ENCODE results near the gene ZNF319.

Gene ZNF319

GRCh38 chr16:57960826-57961472 is 39.5 kb downstream of the ZNF319 start:
- Histone ChIP-seq H3K18ac (ENCODE audit: low read length) (no peak overlapping the region), H3K4me3 (ENCODE audit: low read length) (no peak overlapping the region), H3K4me1 (ENCODE audit: control insufficient read depth, low read depth, low read length) (peaks cover 2% of the 10 kb centered on the region), H3K4me2 (ENCODE audit: low read length) (no peak overlapping the region), H3K36me3 (ENCODE audit: control insufficient read depth, insufficient read depth, low read length) (no peaks in the 10 kb centered on the region), H3K79me1 (ENCODE audit: low read length) (no peaks in the 10 kb centered on the region), H3K27ac (ENCODE audit: low read depth, low read length) (no peak overlapping the region), H2AK5ac (ENCODE audit: low read length) (no peak overlapping the region), H3K23ac (ENCODE audit: low read length) (no peak overlapping the region), H3K4ac (ENCODE audit: low read depth, low read length) (no peak overlapping the region), H2BK120ac (ENCODE audit: low read depth, low read length) (no peak overlapping the region), H4K5ac (ENCODE audit: low read length) (no peak overlapping the region), H3K56ac (ENCODE audit: low read length) (no peak overlapping the region), H2BK5ac (ENCODE audit: low read length) (no peak overlapping the region), H3K9ac (ENCODE audit: low read length) (no peak overlapping the region), H2BK15ac (replicated peaks; ENCODE audit: low read depth) (no peak overlapping the region), H3K27me3 (ENCODE audit: insufficient read depth, low read length, poor library complexity) (no peaks in the 10 kb centered on the region), H4K8ac (ENCODE audit: low read depth, low read length) (no peak overlapping the region), H3K79me2 (ENCODE audit: control insufficient read depth, insufficient read depth, low read length) (no peaks in the 10 kb centered on the region)
- no CpG with 5 or more reads among the region's 7 CpGs for WGBS (ENCODE audit: extremely low coverage, insufficient coverage, low lambda C conversion rate)
- no peak for DNase-seq

GRCh38 chr16:57960310-57960709 is 40.2 kb downstream of the ZNF319 start:
- WGBS (ENCODE audit: extremely low coverage, insufficient coverage, low lambda C conversion rate) = no CpG with 5 or more reads among the region's 10 CpGs
- no peaks in the 10 kb centered on the region for H3K27me3 ChIP-seq (ENCODE audit: insufficient read depth, low read length, poor library complexity)
- H3K27ac ChIP-seq (ENCODE audit: low read depth, low read length) = no peak overlapping the region

GRCh38 chr16:57959804-57960203 is 40.7 kb downstream of the ZNF319 start:
- H3K27me3 ChIP-seq (ENCODE audit: insufficient read depth, low read length, poor library complexity) = no peaks in the 10 kb centered on the region
- no peak overlapping the region for H3K27ac ChIP-seq (ENCODE audit: low read depth, low read length)
- no peak overlapping the region for H2BK15ac ChIP-seq (replicated peaks; ENCODE audit: low read depth)
- no peak overlapping the region for H2BK120ac ChIP-seq (ENCODE audit: low read depth, low read length)
- H3K79me1 ChIP-seq (ENCODE audit: low read length) = no peaks in the 10 kb centered on the region
- H3K9ac ChIP-seq (ENCODE audit: low read length) = no peak overlapping the region
- no peak for DNase-seq
- WGBS (ENCODE audit: extremely low coverage, insufficient coverage, low lambda C conversion rate) = no CpG with 5 or more reads among the region's 11 CpGs
- no peak overlapping the region for H3K23ac ChIP-seq (ENCODE audit: low read length)
- H4K8ac ChIP-seq (ENCODE audit: low read depth, low read length) = no peak overlapping the region
- peaks cover 2% of the 10 kb centered on the region for H3K4me1 ChIP-seq (ENCODE audit: control insufficient read depth, low read depth, low read length)
- no peak overlapping the region for H3K4me3 ChIP-seq (ENCODE audit: low read length)
- H3K56ac ChIP-seq (ENCODE audit: low read length) = no peak overlapping the region
- H4K5ac ChIP-seq (ENCODE audit: low read length) = no peak overlapping the region
- no peak overlapping the region for H2AK5ac ChIP-seq (ENCODE audit: low read length)
- no peak overlapping the region for H3K18ac ChIP-seq (ENCODE audit: low read length)
- H3K36me3 ChIP-seq (ENCODE audit: control insufficient read depth, insufficient read depth, low read length) = no peaks in the 10 kb centered on the region
- H3K4ac ChIP-seq (ENCODE audit: low read depth, low read length) = no peak overlapping the region
- no peak overlapping the region for H3K4me2 ChIP-seq (ENCODE audit: low read length)
- no peaks in the 10 kb centered on the region for H3K79me2 ChIP-seq (ENCODE audit: control insufficient read depth, insufficient read depth, low read length)
- no peak overlapping the region for H2BK5ac ChIP-seq (ENCODE audit: low read length)

More at GRCh38 chr16:57960310-57960709, 40.2 kb downstream of the ZNF319 start:
- Histone ChIP-seq H2AK5ac (ENCODE audit: low read length) (no peak overlapping the region), H4K5ac (ENCODE audit: low read length) (no peak overlapping the region), H3K23ac (ENCODE audit: low read length) (no peak overlapping the region), H3K9ac (ENCODE audit: low read length) (no peak overlapping the region), H2BK15ac (replicated peaks; ENCODE audit: low read depth) (no peak overlapping the region), H3K79me1 (ENCODE audit: low read length) (no peaks in the 10 kb centered on the region), H2BK5ac (ENCODE audit: low read length) (no peak overlapping the region), H3K4me1 (ENCODE audit: control insufficient read depth, low read depth, low read length) (peaks cover 2% of the 10 kb centered on the region), H3K4ac (ENCODE audit: low read depth, low read length) (no peak overlapping the region), H3K79me2 (ENCODE audit: control insufficient read depth, insufficient read depth, low read length) (no peaks in the 10 kb centered on the region), H3K4me3 (ENCODE audit: low read length) (no peak overlapping the region), H3K4me2 (ENCODE audit: low read length) (no peak overlapping the region), H3K56ac (ENCODE audit: low read length) (no peak overlapping the region), H4K8ac (ENCODE audit: low read depth, low read length) (no peak overlapping the region), H3K36me3 (ENCODE audit: control insufficient read depth, insufficient read depth, low read length) (no peaks in the 10 kb centered on the region), H2BK120ac (ENCODE audit: low read depth, low read length) (no peak overlapping the region), H3K18ac (ENCODE audit: low read length) (no peak overlapping the region)
- DNase-seq = no peak

- H4K8ac ChIP-seq (ENCODE audit: low read depth, low read length) = no peak overlapping the region
- H4K5ac ChIP-seq (ENCODE audit: low read length) = no peak overlapping the region
- no peaks in the 10 kb centered on the region for H3K79me2 ChIP-seq (ENCODE audit: control insufficient read depth, insufficient read depth, low read length)
- no peak overlapping the region for H3K27ac ChIP-seq (ENCODE audit: low read depth, low read length)
- no peaks in the 10 kb centered on the region for H3K36me3 ChIP-seq (ENCODE audit: control insufficient read depth, insufficient read depth, low read length)
- no peaks in the 10 kb centered on the region for H3K79me1 ChIP-seq (ENCODE audit: low read length)
- H3K4me1 ChIP-seq (ENCODE audit: control insufficient read depth, low read depth, low read length) = peaks cover 2% of the 10 kb centered on the region
- no peak overlapping the region for H3K4me3 ChIP-seq (ENCODE audit: low read length)
- no peak overlapping the region for H2BK5ac ChIP-seq (ENCODE audit: low read length)
- no peak overlapping the region for H2AK5ac ChIP-seq (ENCODE audit: low read length)
- H3K56ac ChIP-seq (ENCODE audit: low read length) = no peak overlapping the region
- DNase-seq = no peak
- H3K4me2 ChIP-seq (ENCODE audit: low read length) = no peak overlapping the region
- no peak overlapping the region for H3K18ac ChIP-seq (ENCODE audit: low read length)
- no CpG with 5 or more reads among the region's 8 CpGs for WGBS (ENCODE audit: extremely low coverage, insufficient coverage, low lambda C conversion rate)
- no peak overlapping the region for H3K4ac ChIP-seq (ENCODE audit: low read depth, low read length)
- H3K9ac ChIP-seq (ENCODE audit: low read length) = no peak overlapping the region
- H3K27me3 ChIP-seq (ENCODE audit: insufficient read depth, low read length, poor library complexity) = no peaks in the 10 kb centered on the region
- H2BK120ac ChIP-seq (ENCODE audit: low read depth, low read length) = no peak overlapping the region
- no peak overlapping the region for H2BK15ac ChIP-seq (replicated peaks; ENCODE audit: low read depth)
- H3K23ac ChIP-seq (ENCODE audit: low read length) = no peak overlapping the region
These were observed 41.4 kb downstream of the ZNF319 start for GRCh38 chr16:57959121-57959520.

- no peak for DNase-seq
- Histone ChIP-seq H3K18ac (ENCODE audit: low read length) (no peak overlapping the region), H3K4me2 (ENCODE audit: low read length) (no peak overlapping the region), H3K4ac (ENCODE audit: low read depth, low read length) (no peak overlapping the region), H3K56ac (ENCODE audit: low read length) (no peak overlapping the region), H2BK5ac (ENCODE audit: low read length) (no peak overlapping the region), H3K36me3 (ENCODE audit: control insufficient read depth, insufficient read depth, low read length) (no peaks in the 10 kb centered on the region), H3K23ac (ENCODE audit: low read length) (no peak overlapping the region), H2BK120ac (ENCODE audit: low read depth, low read length) (no peak overlapping the region), H3K9ac (ENCODE audit: low read length) (no peak overlapping the region), H2BK15ac (replicated peaks; ENCODE audit: low read depth) (no peak overlapping the region), H4K8ac (ENCODE audit: low read depth, low read length) (no peak overlapping the region), H4K5ac (ENCODE audit: low read length) (no peak overlapping the region), H3K27me3 (ENCODE audit: insufficient read depth, low read length, poor library complexity) (no peaks in the 10 kb centered on the region), H3K79me2 (ENCODE audit: control insufficient read depth, insufficient read depth, low read length) (no peaks in the 10 kb centered on the region), H3K27ac (ENCODE audit: low read depth, low read length) (no peak overlapping the region), H3K4me1 (ENCODE audit: control insufficient read depth, low read depth, low read length) (peaks cover 2% of the 10 kb centered on the region), H3K79me1 (ENCODE audit: low read length) (no peaks in the 10 kb centered on the region), H3K4me3 (ENCODE audit: low read length) (no peak overlapping the region), H2AK5ac (ENCODE audit: low read length) (no peak overlapping the region)
- no CpG with 5 or more reads among the region's 6 CpGs for WGBS (ENCODE audit: extremely low coverage, insufficient coverage, low lambda C conversion rate)
These were observed 41.9 kb downstream of the ZNF319 start for GRCh38 chr16:57958544-57958943.
